ENCODE results near the gene CWF19L2. TPM values are rescaled to one million over a fixed set of nuclear protein-coding genes. Genes with fewer than 3 reads are reported as not detected.
"Not testable (repeated sequence)": the region's sequence is repeated elsewhere in the genome, so short reads cannot be mapped to it uniquely, and the experiment has no call there.

The CWF19L2 gene
- total RNA-seq, 1 donor from 2014 or later = 14.8 TPM

- H3K27me3 Mint-ChIP-seq (ENCODE audit: low read depth) = no peaks in the 10 kb centered on the region
- H3K4me3 Mint-ChIP-seq = no peak overlapping the region
- no peak for TF ChIP-seq CTCF (conservative IDR thresholded peaks at IDR 0.05)
- no peak for DNase-seq (ENCODE audit: low read depth, low spot score)
- peaks cover 45% of the 10 kb centered on the region for H3K36me3 Mint-ChIP-seq (ENCODE audit: low read depth)
- peaks cover 8% of the 10 kb centered on the region for H3K9me3 Mint-ChIP-seq
- peak overlapping the region; percentile 85 for H3K27ac Mint-ChIP-seq (ENCODE audit: unreplicated experiment)
- H3K4me1 Mint-ChIP-seq = no peaks in the 10 kb centered on the region
Observed at GRCh38 chr11:107397357-107397756, 60.3 kb downstream of the CWF19L2 start.

- Mint-ChIP-seq H3K9me3 (no peaks in the 10 kb centered on the region), H3K27ac (ENCODE audit: unreplicated experiment) (no peak overlapping the region)
Observed at GRCh38 chr11:107392611-107393010, 65.0 kb downstream of the CWF19L2 start.

GRCh38 chr11:107390701-107391100, 66.9 kb downstream of the CWF19L2 start:
- H3K36me3 Mint-ChIP-seq (ENCODE audit: low read depth) = peaks cover 25% of the 10 kb centered on the region
- H3K4me3 Mint-ChIP-seq; H3K27me3 Mint-ChIP-seq (ENCODE audit: low read depth); DNase-seq (ENCODE audit: low read depth, low spot score); H3K27ac Mint-ChIP-seq (ENCODE audit: unreplicated experiment); H3K4me1 Mint-ChIP-seq; H3K9me3 Mint-ChIP-seq: not testable (repeated sequence)

More at GRCh38 chr11:107392611-107393010, 65.0 kb downstream of the CWF19L2 start:
- Mint-ChIP-seq H3K36me3 (ENCODE audit: low read depth) (peaks cover 25% of the 10 kb centered on the region), H3K4me1 (no peaks in the 10 kb centered on the region), H3K27me3 (ENCODE audit: low read depth) (no peaks in the 10 kb centered on the region), H3K4me3 (no peak overlapping the region)
- no peak for TF ChIP-seq CTCF (conservative IDR thresholded peaks at IDR 0.05)
- DNase-seq (ENCODE audit: low read depth, low spot score) = no peak

GRCh38 chr11:107387666-107388065, 70.0 kb downstream of the CWF19L2 start:
- Mint-ChIP-seq H3K9me3 (no peaks in the 10 kb centered on the region), H3K27ac (ENCODE audit: unreplicated experiment) (no peak overlapping the region)

GRCh38 chr11:107385361-107385981, 72.2 kb downstream of the CWF19L2 start:
- H3K27ac Mint-ChIP-seq (ENCODE audit: unreplicated experiment) = no peak overlapping the region
- H3K4me3 Mint-ChIP-seq = no peak overlapping the region
- H3K4me1 Mint-ChIP-seq = no peaks in the 10 kb centered on the region
- no peak for DNase-seq (ENCODE audit: low read depth, low spot score)
- H3K9me3 Mint-ChIP-seq = no peaks in the 10 kb centered on the region
- H3K36me3 Mint-ChIP-seq (ENCODE audit: low read depth) = peaks cover 10% of the 10 kb centered on the region
- no peaks in the 10 kb centered on the region for H3K27me3 Mint-ChIP-seq (ENCODE audit: low read depth)
- TF ChIP-seq CTCF (conservative IDR thresholded peaks at IDR 0.05) = no peak

More at GRCh38 chr11:107387666-107388065, 70.0 kb downstream of the CWF19L2 start:
- no peaks in the 10 kb centered on the region for H3K4me1 Mint-ChIP-seq
- H3K4me3 Mint-ChIP-seq = no peak overlapping the region
- H3K36me3 Mint-ChIP-seq (ENCODE audit: low read depth) = peaks cover 22% of the 10 kb centered on the region
- DNase-seq (ENCODE audit: low read depth, low spot score) = no peak
- TF ChIP-seq CTCF (conservative IDR thresholded peaks at IDR 0.05) = no peak
- no peaks in the 10 kb centered on the region for H3K27me3 Mint-ChIP-seq (ENCODE audit: low read depth)

- Mint-ChIP-seq H3K36me3 (ENCODE audit: low read depth) (peaks cover 6% of the 10 kb centered on the region), H3K4me3 (no peak overlapping the region), H3K27ac (ENCODE audit: unreplicated experiment) (no peak overlapping the region), H3K9me3 (no peaks in the 10 kb centered on the region), H3K4me1 (no peaks in the 10 kb centered on the region), H3K27me3 (ENCODE audit: low read depth) (no peaks in the 10 kb centered on the region)
- TF ChIP-seq CTCF (conservative IDR thresholded peaks at IDR 0.05) = no peak
- no peak for DNase-seq (ENCODE audit: low read depth, low spot score)
Observed at GRCh38 chr11:107384144-107384852, 73.3 kb downstream of the CWF19L2 start.
